BJ (cell line): ENCODE results near the gene GOT1. TPM values are rescaled to one million over a fixed set of nuclear protein-coding genes. Genes with fewer than 3 reads are reported as not detected.
A peak's percentile ranks its signal among the peaks of the same experiment; 100 is the strongest.

Source experiments
- CTCF ChIA-PET: fragments of 350-600 bp; formaldehyde crosslinking; extraction: SDS; loops from one replicate; lab custom pipeline; 2021; ENCODE audit warnings: antibody characterized with exemption, inconsistent platforms; lab: Yijun Ruan, JAX
- POLR2A ChIA-PET: fragments of 300-600 bp; sonication (Branson Sonifier 250); formaldehyde crosslinking; extraction: SDS; loops from one replicate; lab custom pipeline; 2021; ENCODE audit warnings: antibody characterized with exemption; lab: Charles Lee
- DNase-seq: peaks from one replicate; pipeline ENCODE4 v3.0.0-alpha.2; 2011; ENCODE audit warnings: low read depth
- H3K27me3 ChIP-seq: 2 replicates; pipeline ENCODE4 v1.6.0; 2011; ENCODE audit warnings: low read length; ENCODE audit not compliant: control insufficient read depth, insufficient read depth
- H3K36me3 ChIP-seq: 2 replicates; pipeline ENCODE4 v1.5.1; 2011; ENCODE audit warnings: low read length; ENCODE audit not compliant: control insufficient read depth, insufficient read depth
- H3K4me3 ChIP-seq: 2 replicates; pipeline ENCODE4 v1.5.1; 2011; ENCODE audit warnings: low read depth, mild to moderate bottlenecking, control low read depth, low read length
- polyA plus RNA-seq: library from polyadenylated mRNA; depleted of rRNA; stranded (reverse); fragments of >200 nt; gene quantifications from 2 replicates; pipeline ENCODE4 v1.2.3, GENCODE V29; 2011
- TF ChIP-seq, protein P1 (sequence below): IDR thresholded peaks from 2 replicates; pipeline ENCODE4 v1.5.1; 2011; ENCODE audit warnings: low read depth, mild to moderate bottlenecking, control low read depth, inconsistent platforms, low read length, moderate library complexity; ENCODE audit not compliant: insufficient read depth

The GOT1 gene
- polyA plus RNA-seq, 1 experiment: 41.4 TPM

DNA sequence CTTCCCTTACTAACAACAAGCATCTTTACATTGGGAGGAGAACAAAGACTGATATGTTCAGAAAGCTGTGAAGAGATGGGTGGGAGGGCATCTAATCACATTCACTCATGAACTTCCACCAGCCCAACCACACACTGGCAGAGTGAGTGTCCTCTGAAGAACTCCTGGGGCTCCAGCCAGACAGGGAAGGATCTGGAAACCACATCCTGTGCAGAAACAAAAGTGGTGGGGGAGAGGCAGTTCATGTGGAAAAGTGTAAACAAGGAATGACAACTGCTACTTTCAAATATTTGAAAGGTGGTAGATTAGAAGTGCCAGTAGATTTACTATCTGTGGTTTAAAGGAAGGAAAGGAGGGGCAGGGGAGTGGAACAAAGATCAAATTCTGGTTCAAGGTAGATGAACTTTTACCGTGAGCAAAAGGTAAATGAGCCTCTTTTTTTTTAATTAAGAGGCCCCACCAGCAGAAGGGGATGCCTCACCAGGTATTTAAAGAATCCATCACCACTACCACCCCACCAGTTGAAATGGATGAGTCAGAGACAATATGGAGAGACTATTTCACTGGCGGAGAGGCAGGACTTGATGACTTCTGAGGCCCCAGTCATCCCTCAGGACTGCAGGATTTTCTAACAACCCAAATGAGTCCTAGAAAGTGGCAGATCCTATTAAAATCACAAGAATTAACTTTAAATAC is 34.5 kb downstream of the GOT1 start:
- peak; percentile 61 for DNase-seq
- Histone ChIP-seq H3K27me3 (no peaks in the 10 kb centered on the region), H3K36me3 (peaks cover 3% of the 10 kb centered on the region), H3K4me3 (no peak overlapping the region)
- ChIA-PET CTCF (interaction anchor here (1.5 kb wide), 1 partner anchor 35 kb away, joined by 3 read pairs; the partner anchor contains the start of gene GOT1), POLR2A (no interaction called here)
- TF ChIP-seq, protein P1, sequence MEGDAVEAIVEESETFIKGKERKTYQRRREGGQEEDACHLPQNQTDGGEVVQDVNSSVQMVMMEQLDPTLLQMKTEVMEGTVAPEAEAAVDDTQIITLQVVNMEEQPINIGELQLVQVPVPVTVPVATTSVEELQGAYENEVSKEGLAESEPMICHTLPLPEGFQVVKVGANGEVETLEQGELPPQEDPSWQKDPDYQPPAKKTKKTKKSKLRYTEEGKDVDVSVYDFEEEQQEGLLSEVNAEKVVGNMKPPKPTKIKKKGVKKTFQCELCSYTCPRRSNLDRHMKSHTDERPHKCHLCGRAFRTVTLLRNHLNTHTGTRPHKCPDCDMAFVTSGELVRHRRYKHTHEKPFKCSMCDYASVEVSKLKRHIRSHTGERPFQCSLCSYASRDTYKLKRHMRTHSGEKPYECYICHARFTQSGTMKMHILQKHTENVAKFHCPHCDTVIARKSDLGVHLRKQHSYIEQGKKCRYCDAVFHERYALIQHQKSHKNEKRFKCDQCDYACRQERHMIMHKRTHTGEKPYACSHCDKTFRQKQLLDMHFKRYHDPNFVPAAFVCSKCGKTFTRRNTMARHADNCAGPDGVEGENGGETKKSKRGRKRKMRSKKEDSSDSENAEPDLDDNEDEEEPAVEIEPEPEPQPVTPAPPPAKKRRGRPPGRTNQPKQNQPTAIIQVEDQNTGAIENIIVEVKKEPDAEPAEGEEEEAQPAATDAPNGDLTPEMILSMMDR: no peak

DNA sequence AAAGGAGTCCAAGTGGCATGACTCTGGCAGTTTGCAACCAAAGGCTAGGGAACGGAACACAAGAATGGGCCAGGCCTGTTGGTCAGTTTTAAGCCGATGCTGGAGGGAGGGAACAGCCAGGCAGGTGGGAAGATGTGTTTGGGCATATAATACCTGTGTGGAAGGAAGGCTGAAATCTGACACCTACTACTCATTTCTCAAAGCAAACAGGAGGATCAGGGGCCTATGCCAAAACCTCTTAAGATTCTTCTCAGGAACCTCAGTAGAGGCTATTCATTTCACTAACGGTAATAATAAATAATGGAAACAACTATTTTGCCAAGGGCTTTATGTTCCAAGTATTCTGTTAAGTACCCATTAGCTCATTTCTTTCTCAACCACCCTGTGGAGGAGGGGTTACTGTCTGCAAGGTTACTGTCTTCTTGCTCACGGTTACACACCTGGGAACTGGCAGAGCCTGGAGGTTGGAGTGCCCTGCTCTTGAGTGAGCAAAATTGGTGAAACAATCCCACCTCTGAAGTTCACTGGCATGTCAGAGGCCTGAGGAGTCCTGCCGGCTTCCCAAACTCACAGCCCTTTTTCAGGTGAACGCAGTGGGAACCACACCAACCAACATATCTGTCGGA is 35.5 kb downstream of the GOT1 start:
- no peak for DNase-seq
- POLR2A ChIA-PET: no interaction called here
- H3K4me3 ChIP-seq: no peak overlapping the region
- CTCF ChIA-PET: no interaction called here
- peaks cover 3% of the 10 kb centered on the region for H3K36me3 ChIP-seq
- TF ChIP-seq, protein P1: no peak
- no peaks in the 10 kb centered on the region for H3K27me3 ChIP-seq

DNA sequence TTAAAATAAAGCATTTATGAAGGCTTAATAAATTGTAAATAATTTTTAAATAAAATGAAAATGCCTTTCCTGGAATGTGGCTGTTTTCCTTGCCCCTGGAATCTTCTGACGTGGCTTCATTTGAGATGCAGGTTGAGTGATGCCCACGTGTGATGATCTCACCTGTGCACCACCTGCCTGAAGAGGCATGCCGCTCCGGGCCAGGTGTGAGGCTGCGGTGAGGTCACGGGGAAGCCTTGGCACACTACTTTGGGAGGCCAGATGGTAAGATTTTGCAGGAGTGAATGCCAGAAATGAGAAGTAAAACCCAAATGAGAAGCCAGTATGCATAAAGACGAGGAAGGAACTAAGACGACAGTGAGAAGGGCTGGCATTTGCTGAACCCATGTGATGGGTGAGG is 36.2 kb downstream of the GOT1 start:
- ChIA-PET CTCF (interaction anchor here (4.0 kb wide), 1 partner anchor 217 kb away, joined by 36 read pairs; no protein-coding TSS in a partner anchor), POLR2A (no interaction called here)
- TF ChIP-seq, protein P1: no peak
- no peak for DNase-seq
- Histone ChIP-seq H3K27me3 (no peaks in the 10 kb centered on the region), H3K36me3 (0 out of 2 replicates have a peak, but pooled peaks cover 1% of the 10 kb centered on the region), H3K4me3 (no peak overlapping the region)

DNA sequence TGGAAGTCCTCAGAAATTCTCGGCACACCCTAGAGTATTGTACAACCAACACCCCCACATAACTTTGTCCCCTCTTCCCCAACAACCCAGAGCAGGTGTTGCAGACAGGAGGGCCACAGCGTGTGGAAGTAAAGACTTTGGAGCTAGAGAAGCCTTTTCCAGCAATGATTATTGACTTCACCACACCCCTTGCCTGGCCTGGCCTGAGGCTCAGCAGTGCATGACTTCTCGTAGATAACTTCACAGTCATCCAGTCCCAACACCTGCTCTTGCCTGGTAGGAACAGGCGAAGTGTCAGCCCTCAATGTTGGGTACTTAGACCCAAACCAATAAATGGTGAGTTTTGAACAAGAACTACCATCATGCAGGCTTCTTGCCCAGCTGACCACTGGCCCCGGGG is 36.7 kb downstream of the GOT1 start:
- DNase-seq: no peak
- H3K36me3 ChIP-seq: 0 out of 2 replicates have a peak, but pooled peaks cover 1% of the 10 kb centered on the region
- ChIA-PET CTCF (interaction anchor here (1.0 to 4.0 kb wide), 5 partner anchors 14 to 217 kb away, joined by 4 to 36 read pairs (median 14); partner anchors contain the start of gene GOT1), POLR2A (no interaction called here)
- TF ChIP-seq, protein P1: no peak
- no peak overlapping the region for H3K4me3 ChIP-seq
- H3K27me3 ChIP-seq: no peaks in the 10 kb centered on the region

DNA sequence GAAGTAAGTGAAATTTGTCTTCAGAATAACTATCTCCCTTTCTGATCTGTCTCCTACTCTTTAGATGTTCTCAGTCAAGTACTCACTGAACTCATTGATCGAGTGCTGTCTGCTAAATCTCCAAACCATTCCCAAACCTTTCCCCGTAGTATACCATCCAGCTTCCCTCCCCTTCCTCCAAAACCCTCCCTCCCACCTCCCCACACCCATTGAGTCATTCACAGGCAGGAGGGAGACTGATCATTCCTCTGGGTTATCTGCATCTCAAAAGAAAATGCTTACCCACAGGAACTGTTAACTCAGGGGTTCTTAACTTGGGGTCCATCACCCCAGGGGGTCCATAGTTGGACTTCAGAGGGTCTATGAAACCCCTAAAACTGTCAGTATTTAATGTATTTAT is 37.4 kb downstream of the GOT1 start:
- Histone ChIP-seq H3K27me3 (no peaks in the 10 kb centered on the region), H3K4me3 (no peak overlapping the region), H3K36me3 (0 out of 2 replicates have a peak, but pooled peaks cover 1% of the 10 kb centered on the region)
- DNase-seq: no peak
- ChIA-PET CTCF (interaction anchor here (0.6 to 4.0 kb wide), 20 partner anchors 10 to 226 kb away, joined by 3 to 36 read pairs (median 4); partner anchors contain the start of gene GOT1), POLR2A (no interaction called here)
- TF ChIP-seq, protein P1: no peak
